GM12878 (cell line): ENCODE measurements around the gene GDNF. TPM values are rescaled to one million over a fixed set of nuclear protein-coding genes. Genes with fewer than 3 reads are reported as not detected.

Experiments used
- ATAC-seq: fragments of 200-7000 bp; cut with Tn5 transposase; 3 replicates; pipeline ENCODE4 v1.9.1; 2020; ENCODE audit warnings: mild to moderate bottlenecking, moderate library complexity
- BruUV-seq: library from RNA; stranded (reverse); fragments of 400-500 nt; replicated peaks from 2 replicates; lab custom pipeline; 2021; lab: Mats Ljungman, UMichigan
- CTCF ChIA-PET: fragments of 300-600 bp; sonication (Branson Sonifier 250); formaldehyde crosslinking; extraction: SDS; loops from one replicate; lab custom pipeline; 2021; ENCODE audit warnings: inconsistent platforms; lab: Yijun Ruan, JAX
- POLR2A ChIA-PET: fragments of 350-600 bp; formaldehyde crosslinking; extraction: SDS; loops from one replicate; lab custom pipeline; 2021; ENCODE audit warnings: inconsistent platforms; lab: Charles Lee
- RAD21 ChIA-PET: fragments of 300-600 bp; sonication (Branson Sonifier 250); formaldehyde crosslinking; loops from one replicate; lab custom pipeline; 2023; ENCODE audit warnings: antibody characterized with exemption; ENCODE audit not compliant: unreplicated experiment; lab: Charles Lee
- SMC1A ChIA-PET: fragments of 300-600 bp; sonication (Branson Sonifier 250); formaldehyde crosslinking; loops from one replicate; lab custom pipeline; 2023; ENCODE audit not compliant: unreplicated experiment, uncharacterized antibody; lab: Charles Lee
- DNase-seq: peaks from one replicate; pipeline ENCODE4 v3.0.0-alpha.2; 2011; ENCODE audit warnings: low read depth, low spot score
- FAIRE-seq: peaks from 3 replicates; lab custom pipeline; 2011; peaks lifted over from hg19 to GRCh38; lab: Jason Lieb, UNC
- H2AFZ ChIP-seq: 2 replicates; pipeline ENCODE4 v1.6.0; 2011; ENCODE audit warnings: low read depth, low read length, control low read depth; ENCODE audit not compliant: control insufficient read depth
- H3K27ac ChIP-seq: 2 replicates; pipeline ENCODE4 v1.5.1; 2011; ENCODE audit warnings: control low read depth; ENCODE audit not compliant: control insufficient read depth, insufficient read depth
- H3K27me3 ChIP-seq, 2 experiments: replicated peaks in 1 of 2; 2 replicates each; pipeline versions ENCODE4 v1.6.0 to v1.6.1; 2011; ENCODE audit warnings: low read length in 1 of 2; ENCODE audit not compliant: control insufficient read depth in 2 of 2, insufficient read depth in 2 of 2
- H3K36me3 ChIP-seq, 2 experiments: 2 replicates each; pipeline ENCODE4 v1.5.1; 2011; ENCODE audit warnings: low read length in 1 of 2; ENCODE audit not compliant: control insufficient read depth in 2 of 2, insufficient read depth in 2 of 2
- H3K4me1 ChIP-seq: 2 replicates; pipeline ENCODE4 v1.6.1; 2011; ENCODE audit warnings: mild to moderate bottlenecking, low read length, moderate library complexity, mixed read lengths; ENCODE audit not compliant: control insufficient read depth, insufficient read depth
- H3K4me2 ChIP-seq: 2 replicates; pipeline ENCODE4 v1.6.0; 2011; ENCODE audit warnings: control low read depth; ENCODE audit not compliant: control insufficient read depth, insufficient read depth
- H3K4me3 ChIP-seq: fragments of 200-600 bp; sonication (generic); 2 replicates; pipeline ENCODE4 v1.5.1; 2016
- H3K79me2 ChIP-seq: 2 replicates; pipeline ENCODE4 v1.6.0; 2011; ENCODE audit warnings: low read length; ENCODE audit not compliant: control insufficient read depth, insufficient read depth
- H3K9ac ChIP-seq: 2 replicates; pipeline ENCODE4 v1.8.0; 2011; ENCODE audit warnings: low read length, control low read depth, mixed read lengths; ENCODE audit not compliant: control insufficient read depth, insufficient read depth
- H3K9me3 ChIP-seq: replicated peaks from 3 replicates; pipeline ENCODE4 v1.5.1; 2011; ENCODE audit warnings: mild to moderate bottlenecking, low read length; ENCODE audit not compliant: control insufficient read depth, insufficient read depth
- H4K20me1 ChIP-seq: 2 replicates; pipeline ENCODE4 v1.6.0; 2011; ENCODE audit not compliant: control insufficient read depth, insufficient read depth
- BHLHE40 ChIP-seq, 2 experiments: fragments of 450-650 bp in 1 of 2; IDR thresholded peaks; 2 replicates each; pipeline ENCODE4 v1.6.1; 2011 to 2017; ENCODE audit warnings: low read depth in 2 of 2, borderline replicate concordance in 1 of 2, improper control_type of control experiment in 1 of 2, low read length in 1 of 2, mild to moderate bottlenecking in 1 of 2
- ESRRA ChIP-seq: IDR thresholded peaks from 2 replicates; pipeline ENCODE4 v1.6.1; 2012; ENCODE audit warnings: mild to moderate bottlenecking, low read length, improper control_type of control experiment
- EZH2 ChIP-seq: IDR thresholded peaks from 2 replicates; pipeline ENCODE4 v1.6.1; 2012; ENCODE audit warnings: low read depth, mild to moderate bottlenecking, control low read depth, inconsistent platforms, low read length, borderline replicate concordance; ENCODE audit not compliant: control insufficient read depth
- FOS ChIP-seq: IDR thresholded peaks from 3 replicates; pipeline ENCODE4 v1.6.1; 2011; ENCODE audit warnings: borderline replicate concordance; ENCODE audit not compliant: insufficient read length; ENCODE audit errors: extremely low read depth
- FOXK2 ChIP-seq: fragments of 450-650 bp; IDR thresholded peaks from 2 replicates; pipeline ENCODE4 v1.6.1; 2017; ENCODE audit warnings: mild to moderate bottlenecking, moderate library complexity
- HDAC2 ChIP-seq: fragments of 200-600 bp; sonication (generic); IDR thresholded peaks from 2 replicates; pipeline ENCODE4 v1.6.1; 2017
- NR2C1 ChIP-seq: fragments of 450-650 bp; IDR thresholded peaks from 2 replicates; pipeline ENCODE4 v1.6.1; 2017; ENCODE audit warnings: antibody characterized with exemption, mild to moderate bottlenecking, moderate library complexity
- PML ChIP-seq: IDR thresholded peaks from 2 replicates; pipeline ENCODE4 v1.6.1; 2012; ENCODE audit warnings: low read length, inconsistent platforms
- TARDBP ChIP-seq: IDR thresholded peaks from 2 replicates; pipeline ENCODE4 v1.6.1; 2016; ENCODE audit warnings: borderline replicate concordance
- TCF12 ChIP-seq: IDR thresholded peaks from 2 replicates; pipeline ENCODE4 v1.6.1; 2011; ENCODE audit warnings: low read depth, mild to moderate bottlenecking, low read length
- ZBTB33 ChIP-seq: fragments of 450-650 bp; IDR thresholded peaks from 2 replicates; pipeline ENCODE4 v1.6.1; 2017; ENCODE audit warnings: mild to moderate bottlenecking
- WGBS: methylation state at CpG from one replicate; pipeline ENCODE4 v1.1.6; 2016; ENCODE audit warnings: low lambda C conversion rate; ENCODE audit not compliant: insufficient replicate concordance, insufficient coverage; ENCODE audit errors: missing lambda C conversion rate; 5-methylcytosine and 5-hydroxymethylcytosine counted together
- in situ Hi-C: fragments of 300-500 bp; cut with MboI; formaldehyde crosslinking; loops from 9 replicates; pipeline ENCODE4 v1.14.3; 2018; ENCODE audit warnings: mixed read lengths
- intact Hi-C: fragments of 100-400 bp; cut with micrococcal nuclease; formaldehyde crosslinking; loops from one replicate; pipeline ENCODE4 v1.14.2; 2022; ENCODE audit not compliant: unreplicated experiment
- polyA plus RNA-seq, 11 experiments: library from polyadenylated mRNA; depleted of rRNA in 4 of 11; unstranded in 6 of 11; stranded (reverse) in 5 of 11; fragments of >200 nt; fragmentation: Nextera tagmentation in 4 of 11; fragmentation: Illumina TruSeq in 1 of 11; extraction: Ambion mirVana in 4 of 11; extraction: Trizol in 1 of 11; gene quantifications; 1 replicate in 1 of 11; 2 replicates in 10 of 11; pipeline versions ENCODE4 v1.2.1 to v1.2.3, GENCODE V29; 2011 to 2016; ENCODE audit warnings: inconsistent platforms in 2 of 11, missing spikeins in 2 of 11, low read depth in 1 of 11
- total RNA-seq, 4 experiments: library from RNA; depleted of rRNA in 3 of 4; stranded (reverse); fragments of >200 nt in 3 of 4; fragmentation: Illumina TruSeq in 1 of 4; extraction: Trizol in 1 of 4; gene quantifications; 2 replicates each; pipeline versions ENCODE4 v1.2.1 to v1.2.3, GENCODE V29; 2013 to 2021
- TF ChIP-seq, protein P1 (sequence below): IDR thresholded peaks from 2 replicates; pipeline ENCODE4 v1.6.1; 2012; ENCODE audit warnings: mild to moderate bottlenecking, low read depth, low read length

GDNF gene
- total and polyA plus RNA-seq, 10 of the 15 experiments (the other 5 are each of a cell fraction or from before 2014, with no cell fraction given) = not detected

DNA sequence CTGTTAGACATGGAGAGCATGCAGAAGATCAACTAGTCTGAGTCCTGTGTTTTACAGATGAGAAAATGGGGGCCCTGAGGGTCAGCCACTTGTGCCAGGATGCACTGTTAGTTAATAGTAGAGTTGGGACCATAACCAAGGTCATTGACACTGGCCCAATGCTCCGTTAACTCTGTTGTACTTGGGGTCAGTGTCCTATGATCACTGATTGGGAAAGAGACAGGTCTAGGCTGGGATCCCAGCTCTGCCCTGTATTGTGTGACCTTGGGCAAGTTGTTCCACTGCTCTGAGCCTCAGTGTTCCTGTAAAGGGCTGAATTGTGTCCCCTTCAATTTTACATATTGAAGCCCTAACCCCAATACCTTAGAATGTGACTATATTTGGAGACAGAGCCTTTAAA, 70.0 kb downstream of the GDNF start:
- POLR2A ChIA-PET = no interaction called here
- BruUV-seq = no TSS peak

More for the DNA sequence above, 70.0 kb downstream of the GDNF start:
- SMC1A ChIA-PET = no interaction called here
- in situ Hi-C loops = no loop called here
- intact Hi-C loops = no loop called here
- no peak for DNase-seq
- Histone ChIP-seq H3K27ac (no peak overlapping the region), H2AFZ (no peak overlapping the region), H4K20me1 (no peaks in the 10 kb centered on the region), H3K27me3 (no peaks in the 10 kb centered on the region), H3K4me3 (no peak overlapping the region), H3K79me2 (no peaks in the 10 kb centered on the region), H3K4me2 (no peak overlapping the region), H3K36me3 (no peaks in the 10 kb centered on the region), H3K4me1 (no peaks in the 10 kb centered on the region), H3K9ac (no peak overlapping the region), H3K9me3 (no peaks in the 10 kb centered on the region; the same call in 2 of the 3 replicates)
- no peak for ATAC-seq
- no peak for FAIRE-seq
- no peak for TF ChIP-seq ZBTB33
- no peak for TF ChIP-seq EZH2
- no peak for TF ChIP-seq BHLHE40 (IDR thresholded peaks at IDR 0.05; ENCODE audit: borderline replicate concordance in 1 of 2, low read depth in 2 of 2, low read length in 1 of 2)
- no peak for TF ChIP-seq HDAC2
- no peak for TF ChIP-seq NR2C1
- TF ChIP-seq, protein P1, sequence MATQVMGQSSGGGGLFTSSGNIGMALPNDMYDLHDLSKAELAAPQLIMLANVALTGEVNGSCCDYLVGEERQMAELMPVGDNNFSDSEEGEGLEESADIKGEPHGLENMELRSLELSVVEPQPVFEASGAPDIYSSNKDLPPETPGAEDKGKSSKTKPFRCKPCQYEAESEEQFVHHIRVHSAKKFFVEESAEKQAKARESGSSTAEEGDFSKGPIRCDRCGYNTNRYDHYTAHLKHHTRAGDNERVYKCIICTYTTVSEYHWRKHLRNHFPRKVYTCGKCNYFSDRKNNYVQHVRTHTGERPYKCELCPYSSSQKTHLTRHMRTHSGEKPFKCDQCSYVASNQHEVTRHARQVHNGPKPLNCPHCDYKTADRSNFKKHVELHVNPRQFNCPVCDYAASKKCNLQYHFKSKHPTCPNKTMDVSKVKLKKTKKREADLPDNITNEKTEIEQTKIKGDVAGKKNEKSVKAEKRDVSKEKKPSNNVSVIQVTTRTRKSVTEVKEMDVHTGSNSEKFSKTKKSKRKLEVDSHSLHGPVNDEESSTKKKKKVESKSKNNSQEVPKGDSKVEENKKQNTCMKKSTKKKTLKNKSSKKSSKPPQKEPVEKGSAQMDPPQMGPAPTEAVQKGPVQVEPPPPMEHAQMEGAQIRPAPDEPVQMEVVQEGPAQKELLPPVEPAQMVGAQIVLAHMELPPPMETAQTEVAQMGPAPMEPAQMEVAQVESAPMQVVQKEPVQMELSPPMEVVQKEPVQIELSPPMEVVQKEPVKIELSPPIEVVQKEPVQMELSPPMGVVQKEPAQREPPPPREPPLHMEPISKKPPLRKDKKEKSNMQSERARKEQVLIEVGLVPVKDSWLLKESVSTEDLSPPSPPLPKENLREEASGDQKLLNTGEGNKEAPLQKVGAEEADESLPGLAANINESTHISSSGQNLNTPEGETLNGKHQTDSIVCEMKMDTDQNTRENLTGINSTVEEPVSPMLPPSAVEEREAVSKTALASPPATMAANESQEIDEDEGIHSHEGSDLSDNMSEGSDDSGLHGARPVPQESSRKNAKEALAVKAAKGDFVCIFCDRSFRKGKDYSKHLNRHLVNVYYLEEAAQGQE = no peak
- no peak for TF ChIP-seq FOXK2
- no peak for TF ChIP-seq TCF12
- TF ChIP-seq ESRRA = no peak
- no peak for TF ChIP-seq TARDBP
- no peak for TF ChIP-seq PML
- no peak for TF ChIP-seq FOS
- RAD21 ChIA-PET = no interaction called here
- 73% methylated on average over 1 of the region's 1 CpG for WGBS
- CTCF ChIA-PET = no interaction called here
